ENCODE data around the gene IGDCC3.
"Not testable (repeated sequence)": the region's sequence is repeated elsewhere in the genome, so short reads cannot be mapped to it uniquely, and the experiment has no call there.

Gene IGDCC3

GRCh38 chr15:65405791-65406423 lies 28.1 kb upstream of the IGDCC3 start:
- DNase-seq: no peak

- DNase-seq: no peak
These were observed 26.5 kb upstream of the IGDCC3 start for GRCh38 chr15:65404186-65404872.

- no peak for DNase-seq
These were observed 25.2 kb upstream of the IGDCC3 start for GRCh38 chr15:65402961-65403360.

GRCh38 chr15:65401611-65402240 lies 23.9 kb upstream of the IGDCC3 start:
- DNase-seq: no peak

- DNase-seq: peak; percentile 39
These were observed 23.2 kb upstream of the IGDCC3 start for GRCh38 chr15:65400760-65401610.

- no peak for DNase-seq
These were observed 22.2 kb upstream of the IGDCC3 start for GRCh38 chr15:65399997-65400396.

- no peak for DNase-seq
These were observed 21.4 kb upstream of the IGDCC3 start for GRCh38 chr15:65399001-65399706.

- DNase-seq: not testable (repeated sequence)
These were observed 20.7 kb upstream of the IGDCC3 start for GRCh38 chr15:65398486-65398885.

- DNase-seq: no peak
These were observed 19.1 kb upstream of the IGDCC3 start for GRCh38 chr15:65396965-65397317.

- DNase-seq: no peak
These were observed 18.6 kb upstream of the IGDCC3 start for GRCh38 chr15:65396283-65396964.

- DNase-seq: no peak
These were observed 17.9 kb upstream of the IGDCC3 start for GRCh38 chr15:65395567-65396202.

- no peak for DNase-seq
These were observed 17.1 kb upstream of the IGDCC3 start for GRCh38 chr15:65394936-65395335.

GRCh38 chr15:65394280-65394789 lies 16.5 kb upstream of the IGDCC3 start:
- no peak for DNase-seq

- no peak for DNase-seq
These were observed 15.8 kb upstream of the IGDCC3 start for GRCh38 chr15:65393557-65393956.

- DNase-seq: no peak
These were observed 15.3 kb upstream of the IGDCC3 start for GRCh38 chr15:65393091-65393490.

GRCh38 chr15:65392368-65392767 lies 14.6 kb upstream of the IGDCC3 start:
- DNase-seq: no peak

GRCh38 chr15:65391732-65392131 lies 13.9 kb upstream of the IGDCC3 start:
- no peak for DNase-seq

GRCh38 chr15:65390447-65390846 lies 12.6 kb upstream of the IGDCC3 start:
- no peak for DNase-seq

GRCh38 chr15:65389226-65389625 lies 11.4 kb upstream of the IGDCC3 start:
- no peak for DNase-seq

GRCh38 chr15:65388306-65389080 lies 10.7 kb upstream of the IGDCC3 start:
- no peak for DNase-seq

- DNase-seq: no peak
These were observed 9.1 kb upstream of the IGDCC3 start for GRCh38 chr15:65386886-65387285.

Measured in midbrain (tissue), 1 donor.